ENCODE measurements around the gene OR1K1.
"Not testable (repeated sequence)": the region's sequence is repeated elsewhere in the genome, so short reads cannot be mapped to it uniquely, and the experiment has no call there.

OR1K1 gene

GRCh38 chr9:122812736-122813135 is 12.8 kb downstream of the OR1K1 start:
- DNase-seq (ENCODE audit: low read depth) = no peak

GRCh38 chr9:122814545-122814944 is 14.6 kb downstream of the OR1K1 start:
- DNase-seq (ENCODE audit: low read depth) = no peak

- no peak for DNase-seq (ENCODE audit: low read depth)
Measured at GRCh38 chr9:122815544-122815943, 15.6 kb downstream of the OR1K1 start.

GRCh38 chr9:122816163-122816867 is 16.4 kb downstream of the OR1K1 start:
- DNase-seq (ENCODE audit: low read depth) = no peak

GRCh38 chr9:122819326-122819725 is 19.4 kb downstream of the OR1K1 start:
- no peak for DNase-seq (ENCODE audit: low read depth)

GRCh38 chr9:122819791-122820489 is 20.0 kb downstream of the OR1K1 start:
- DNase-seq (ENCODE audit: low read depth) = no peak

GRCh38 chr9:122820490-122820845 is 20.5 kb downstream of the OR1K1 start:
- DNase-seq (ENCODE audit: low read depth) = no peak

GRCh38 chr9:122821278-122821943 is 21.5 kb downstream of the OR1K1 start:
- DNase-seq (ENCODE audit: low read depth) = no peak

- no peak for DNase-seq (ENCODE audit: low read depth)
Measured at GRCh38 chr9:122822056-122822455, 22.1 kb downstream of the OR1K1 start.

- DNase-seq (ENCODE audit: low read depth) = no peak
Measured at GRCh38 chr9:122822938-122823337, 23.0 kb downstream of the OR1K1 start.

- DNase-seq (ENCODE audit: low read depth) = no peak
Measured at GRCh38 chr9:122827761-122828093, 27.8 kb downstream of the OR1K1 start.

- not testable (repeated sequence) for DNase-seq (ENCODE audit: low read depth)
Measured at GRCh38 chr9:122828965-122829284, 29.0 kb downstream of the OR1K1 start.

- DNase-seq (ENCODE audit: low read depth) = no peak
Measured at GRCh38 chr9:122832194-122832593, 32.3 kb downstream of the OR1K1 start.

- DNase-seq (ENCODE audit: low read depth) = no peak
Measured at GRCh38 chr9:122835313-122835731, 35.4 kb downstream of the OR1K1 start.

GRCh38 chr9:122837266-122837850 is 37.4 kb downstream of the OR1K1 start:
- DNase-seq (ENCODE audit: low read depth) = no peak

GRCh38 chr9:122838441-122838840 is 38.5 kb downstream of the OR1K1 start:
- not testable (repeated sequence) for DNase-seq (ENCODE audit: low read depth)

GRCh38 chr9:122841501-122841900 is 41.6 kb downstream of the OR1K1 start:
- no peak for DNase-seq (ENCODE audit: low read depth)

- DNase-seq (ENCODE audit: low read depth) = no peak
Measured at GRCh38 chr9:122844137-122844536, 44.2 kb downstream of the OR1K1 start.

GRCh38 chr9:122845116-122845515 is 45.2 kb downstream of the OR1K1 start:
- DNase-seq (ENCODE audit: low read depth) = no peak

GRCh38 chr9:122846371-122846940 is 46.5 kb downstream of the OR1K1 start:
- DNase-seq (ENCODE audit: low read depth) = no peak

GRCh38 chr9:122848256-122848943 is 48.5 kb downstream of the OR1K1 start:
- DNase-seq (ENCODE audit: low read depth) = no peak

Measured in activated T-cell treated with anti-CD3 and anti-CD28 coated beads for 24 hours (primary cell).